GM18499 (cell line): ENCODE data around the gene FGF13.

Source experiments
- ATAC-seq: cut with Tn5 transposase; IDR thresholded peaks from one replicate; pipeline ENCODE4 v1.9.1; 2021; ENCODE audit warnings: moderate number of reproducible peaks; ENCODE audit not compliant: insufficient read depth, unreplicated experiment

FGF13 gene

DNA sequence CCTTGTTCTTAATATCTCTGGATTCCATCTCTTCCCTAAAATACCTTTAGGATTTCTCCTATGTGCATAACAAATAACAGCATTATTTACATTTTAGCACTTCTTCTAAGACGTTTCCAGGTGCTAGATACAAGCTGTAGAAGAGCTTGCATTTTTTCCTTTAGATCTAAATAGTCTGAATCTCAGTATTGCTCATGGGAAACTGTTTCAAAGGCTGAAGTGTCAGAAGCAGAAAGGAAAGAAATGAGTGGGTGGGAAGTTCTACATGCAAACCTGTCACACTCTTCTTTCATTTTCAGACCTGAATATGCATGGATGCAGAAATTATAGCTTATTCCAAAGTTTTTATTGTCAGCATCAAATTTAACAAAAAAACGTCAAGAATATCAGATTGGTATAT, 41.8 kb downstream of the FGF13 start:
- ATAC-seq: no peak

DNA sequence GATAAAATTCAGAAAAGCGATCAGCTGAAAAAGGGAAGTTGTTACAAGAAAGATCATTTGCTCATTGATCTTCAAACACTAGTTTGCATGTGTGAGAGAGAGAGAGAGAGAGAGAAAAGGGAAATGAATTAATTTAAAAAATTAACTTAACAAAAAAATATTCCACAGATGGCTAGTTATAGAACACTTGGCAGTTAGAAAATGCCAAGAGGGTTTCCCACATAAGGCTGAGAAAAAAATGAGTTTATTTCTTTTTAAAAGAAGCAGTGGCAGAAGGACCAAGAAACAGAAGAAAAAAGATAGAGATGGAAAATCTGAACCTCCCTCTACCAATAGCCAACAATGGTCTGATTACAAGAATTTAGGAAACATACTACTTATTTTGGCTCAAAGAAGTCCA, 47.1 kb downstream of the FGF13 start:
- ATAC-seq: no peak

DNA sequence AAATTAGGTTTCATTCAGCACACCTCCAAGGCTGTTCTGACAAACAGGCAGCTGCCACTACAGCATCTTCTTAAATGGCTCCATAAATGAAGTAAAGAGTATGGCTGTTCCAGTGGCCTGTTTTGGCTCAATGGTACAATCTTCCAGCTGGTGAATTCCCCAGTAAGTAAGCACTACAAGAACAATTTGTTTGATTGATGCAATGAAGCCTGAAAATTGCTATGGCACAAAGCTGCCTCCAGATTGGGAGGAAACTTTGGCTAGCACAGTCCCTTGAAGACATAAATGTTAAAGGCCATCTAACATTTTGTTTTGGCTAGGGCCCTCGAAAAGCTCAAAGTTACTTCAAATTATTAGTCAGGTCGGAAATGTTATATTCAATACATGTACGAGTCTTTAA, 47.5 kb downstream of the FGF13 start:
- ATAC-seq: no peak

DNA sequence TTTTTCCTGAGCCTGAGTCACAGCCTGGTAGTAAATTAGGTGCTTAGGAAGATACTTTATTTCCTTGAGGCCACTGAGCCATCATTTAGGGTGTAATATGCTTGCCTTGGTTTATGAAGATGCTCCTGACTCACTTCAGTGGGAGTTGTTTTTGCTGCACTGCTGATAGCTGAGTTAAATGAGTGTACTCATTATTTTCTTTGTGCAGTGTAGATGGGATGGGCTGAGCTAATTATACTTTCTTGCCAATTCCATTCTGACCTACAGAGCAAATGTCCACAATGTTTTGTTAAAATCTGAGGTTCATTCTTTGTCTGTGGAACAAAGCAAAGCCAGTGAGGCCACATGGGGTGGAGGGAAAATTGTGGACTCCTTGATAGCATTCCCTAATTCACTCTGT, 60.0 kb downstream of the FGF13 start:
- ATAC-seq: no peak

DNA sequence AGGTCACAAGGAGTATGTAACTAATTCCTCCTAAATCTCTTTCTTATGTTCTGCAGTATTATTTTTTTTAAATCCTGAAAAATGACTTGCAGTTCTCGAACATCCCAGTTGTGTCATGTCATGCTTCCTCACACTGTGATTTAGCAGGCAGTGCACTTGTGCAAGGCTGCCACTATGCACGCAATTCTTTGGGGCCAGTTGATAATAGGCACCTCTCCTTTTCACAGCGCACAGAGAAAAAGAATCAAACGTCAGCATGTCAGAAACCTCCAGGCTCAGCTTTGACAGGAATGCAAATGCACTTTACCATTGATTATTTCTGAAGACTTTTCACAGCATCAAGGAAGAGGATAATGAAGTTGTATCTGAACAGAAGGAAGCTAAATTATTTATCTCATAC, 62.9 kb downstream of the FGF13 start:
- no peak for ATAC-seq

DNA sequence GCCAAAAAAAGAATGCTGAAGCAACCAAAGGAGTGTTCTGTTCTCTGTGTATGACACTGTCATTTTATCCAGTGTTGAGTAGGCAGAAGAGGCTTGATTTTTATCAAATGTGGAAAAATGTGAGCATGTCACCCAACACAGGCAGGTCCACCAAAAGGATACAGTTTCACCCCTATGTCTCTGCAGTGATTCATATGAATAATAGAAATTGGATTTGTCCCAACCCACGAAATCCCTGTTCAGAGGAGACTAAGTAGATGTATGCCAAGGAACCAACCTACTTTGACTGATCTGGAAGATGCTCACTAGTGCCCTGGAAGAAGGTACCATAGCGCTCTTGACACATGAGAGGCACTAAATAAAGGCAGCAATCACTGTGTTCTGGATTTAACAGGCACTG, 72.5 kb downstream of the FGF13 start:
- no peak for ATAC-seq
